Mammary epithelial cell (primary cell): ENCODE results near the gene PRKCG.

Experiments
- EZH2 ChIP-seq: IDR thresholded peaks from 2 replicates; pipeline ENCODE4 v1.6.1; 2012; ENCODE audit warnings: low read length, inconsistent platforms, borderline replicate concordance
- TF ChIP-seq, protein P1 (sequence below), 2 donors: IDR thresholded peaks in 1 of 2; conservative IDR thresholded peaks in 1 of 2; 2 replicates each; pipeline ENCODE4 v1.5.1; 2011 to 2012; ENCODE audit warnings: inconsistent platforms in 2 of 2, low read length in 2 of 2, mild to moderate bottlenecking in 2 of 2, control low read depth in 1 of 2, low read depth in 1 of 2; ENCODE audit not compliant: insufficient read depth in 1 of 2; ENCODE audit errors: extremely low read depth in 1 of 2

DNA sequence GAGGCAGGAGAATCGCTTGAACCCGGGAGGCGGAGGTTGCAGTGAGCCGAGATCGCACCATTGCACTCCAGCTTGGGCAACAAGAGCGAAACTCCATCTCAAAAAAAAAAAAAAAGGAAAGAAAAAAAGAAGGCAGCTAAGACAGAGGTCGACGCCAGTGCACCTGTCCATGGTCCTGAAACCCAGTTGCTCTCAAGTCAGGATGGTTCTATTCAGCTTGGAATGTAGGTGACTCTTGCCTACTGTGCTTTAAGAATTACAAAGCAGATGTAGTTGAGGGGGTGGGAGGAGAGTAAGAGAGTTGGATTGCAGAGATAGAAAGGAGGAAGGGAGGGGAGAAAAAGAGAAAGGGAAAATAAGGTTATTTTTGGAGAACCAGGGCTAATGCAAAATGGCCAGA lies 45.7 kb downstream of the PRKCG start:
- TF ChIP-seq, protein P1, sequence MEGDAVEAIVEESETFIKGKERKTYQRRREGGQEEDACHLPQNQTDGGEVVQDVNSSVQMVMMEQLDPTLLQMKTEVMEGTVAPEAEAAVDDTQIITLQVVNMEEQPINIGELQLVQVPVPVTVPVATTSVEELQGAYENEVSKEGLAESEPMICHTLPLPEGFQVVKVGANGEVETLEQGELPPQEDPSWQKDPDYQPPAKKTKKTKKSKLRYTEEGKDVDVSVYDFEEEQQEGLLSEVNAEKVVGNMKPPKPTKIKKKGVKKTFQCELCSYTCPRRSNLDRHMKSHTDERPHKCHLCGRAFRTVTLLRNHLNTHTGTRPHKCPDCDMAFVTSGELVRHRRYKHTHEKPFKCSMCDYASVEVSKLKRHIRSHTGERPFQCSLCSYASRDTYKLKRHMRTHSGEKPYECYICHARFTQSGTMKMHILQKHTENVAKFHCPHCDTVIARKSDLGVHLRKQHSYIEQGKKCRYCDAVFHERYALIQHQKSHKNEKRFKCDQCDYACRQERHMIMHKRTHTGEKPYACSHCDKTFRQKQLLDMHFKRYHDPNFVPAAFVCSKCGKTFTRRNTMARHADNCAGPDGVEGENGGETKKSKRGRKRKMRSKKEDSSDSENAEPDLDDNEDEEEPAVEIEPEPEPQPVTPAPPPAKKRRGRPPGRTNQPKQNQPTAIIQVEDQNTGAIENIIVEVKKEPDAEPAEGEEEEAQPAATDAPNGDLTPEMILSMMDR (conservative IDR thresholded peaks at IDR 0.05 in 1 of 2, IDR thresholded peaks at IDR 0.05 in 1 of 2; ENCODE audit: extremely low read depth in 1 of 2, insufficient read depth in 1 of 2, low read depth in 1 of 2, low read length in 2 of 2): no peak
- no peak for TF ChIP-seq EZH2
